Measurements from ENCODE around the gene FRMPD1.

GRCh38 chr9:37700900-37701299 lies 50.1 kb downstream of the FRMPD1 start:
- TF ChIP-seq POLR2A (IDR thresholded peaks at IDR 0.05) (no peak), CTCF (IDR thresholded peaks at IDR 0.05) (no peak)

All from right lobe of liver (tissue), 4 donors.